GM13976 (cell line): ENCODE measurements around the gene CREB3L1.

Experiments used
- DNase-seq: peaks from one replicate; pipeline ENCODE4 v3.0.0; 2012; ENCODE audit warnings: low spot score
- CTCF ChIP-seq: IDR thresholded peaks from 2 replicates; pipeline ENCODE4 v1.5.1; 2012; ENCODE audit warnings: borderline replicate concordance, mild to moderate bottlenecking; ENCODE audit not compliant: insufficient read depth; ENCODE audit errors: extremely low read depth, missing control alignments, control extremely low read depth
- in situ Hi-C: fragments of 300-500 bp; cut with MboI; formaldehyde crosslinking; loops from one replicate; pipeline ENCODE4 v1.12.0; 2022; ENCODE audit warnings: low sequenced_read_pairs, mixed read lengths, inconsistent platforms; ENCODE audit not compliant: unreplicated experiment

CREB3L1 gene

DNA sequence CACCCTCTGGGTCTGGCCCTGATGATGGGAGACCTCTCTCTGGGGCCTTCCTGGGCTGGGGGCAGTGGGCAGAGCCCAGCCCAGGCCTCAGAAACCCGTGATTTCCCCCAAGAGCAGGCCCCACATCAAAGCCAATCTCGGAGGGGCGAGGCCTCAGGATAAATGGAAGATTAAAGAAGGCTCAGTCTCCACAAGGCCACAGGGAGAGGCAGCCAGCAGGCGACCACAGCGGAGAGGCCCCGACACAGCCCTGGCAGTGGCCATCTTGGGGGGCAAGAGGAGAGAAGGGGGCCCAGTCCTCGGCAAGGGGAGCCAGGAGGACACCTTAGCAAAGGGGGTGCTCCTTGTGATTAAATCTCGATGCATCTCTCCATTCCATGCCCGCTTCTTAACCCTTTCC is 12.5 kb upstream of the CREB3L1 start:
- DNase-seq = no peak
- no peak for TF ChIP-seq CTCF
- in situ Hi-C loops = no loop called here

DNA sequence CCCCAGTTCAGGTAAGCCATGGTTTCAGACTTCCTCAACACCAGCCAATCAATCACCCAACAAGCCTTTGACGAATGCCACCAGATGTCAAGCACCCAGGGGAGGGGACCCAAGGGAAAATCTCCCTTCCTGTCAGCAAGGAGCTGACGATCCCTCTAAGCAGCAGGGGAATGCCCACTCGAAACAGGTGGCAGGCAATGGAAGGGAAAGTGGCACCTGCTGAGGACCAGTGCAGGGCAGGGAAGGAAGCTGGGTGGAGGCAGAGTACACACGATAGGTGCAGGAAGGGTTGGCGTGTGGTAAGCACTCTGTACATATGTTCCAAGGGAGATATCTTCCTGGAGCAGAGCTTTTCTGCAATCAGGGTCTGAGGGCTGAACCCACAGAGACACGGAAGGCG is 11.7 kb upstream of the CREB3L1 start:
- in situ Hi-C loops = no loop called here
- no peak for DNase-seq
- TF ChIP-seq CTCF = peak; percentile 33

DNA sequence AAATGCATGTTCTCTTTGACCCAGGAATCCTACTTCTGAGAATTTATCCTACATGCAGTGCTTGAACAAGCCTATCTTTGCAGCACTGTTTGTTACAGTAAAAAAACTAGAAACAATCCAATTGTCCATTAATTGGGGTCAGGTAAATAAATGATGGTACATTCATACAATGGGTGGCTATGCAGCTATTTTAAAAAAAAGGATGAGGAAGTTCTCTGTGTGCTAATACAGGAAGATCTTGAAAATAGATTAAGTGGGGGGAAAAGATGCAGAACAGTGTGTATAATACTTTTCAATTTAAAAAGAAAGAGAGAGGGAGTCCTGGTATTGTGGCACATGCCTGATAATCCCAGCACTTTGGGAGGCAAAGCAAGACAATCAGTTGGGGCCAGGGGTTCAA is 9.5 kb upstream of the CREB3L1 start:
- in situ Hi-C loops = no loop called here
- TF ChIP-seq CTCF = no peak
- DNase-seq = no peak

- DNase-seq = peak; percentile 70
- TF ChIP-seq CTCF = no peak
These were observed 6.8 kb upstream of the CREB3L1 start for GRCh38 chr11:46270684-46271083.

GRCh38 chr11:46271407-46271806 is 6.1 kb upstream of the CREB3L1 start:
- TF ChIP-seq CTCF = no peak
- in situ Hi-C loops = no loop called here
- DNase-seq = no peak

More at GRCh38 chr11:46270684-46271083, 6.8 kb upstream of the CREB3L1 start:
- in situ Hi-C loops = no loop called here

GRCh38 chr11:46271875-46272815 is 5.3 kb upstream of the CREB3L1 start:
- no peak for DNase-seq
- TF ChIP-seq CTCF = no peak
- in situ Hi-C loops = no loop called here
